PC-3 (cell line): ENCODE measurements around the gene KIFC1. TPM values are rescaled to one million over a fixed set of nuclear protein-coding genes. Genes with fewer than 3 reads are reported as not detected.
"Not testable (repeated sequence)": the region's sequence is repeated elsewhere in the genome, so short reads cannot be mapped to it uniquely, and the experiment has no call there.

Experiments
- ATAC-seq: fragments of 200-7000 bp; cut with Tn5 transposase; 2 replicates; pipeline ENCODE4 v1.9.1; 2020; ENCODE audit warnings: mild to moderate bottlenecking, moderate library complexity
- BruUV-seq: library from RNA; stranded (reverse); fragments of 400-500 nt; replicated peaks from 2 replicates; lab custom pipeline; 2021; lab: Mats Ljungman, UMichigan
- CTCF ChIA-PET: fragments of 300-600 bp; sonication (Branson Sonifier 250); formaldehyde crosslinking; loops from one replicate; lab custom pipeline; 2022; ENCODE audit warnings: antibody characterized with exemption; lab: Charles Lee
- POLR2A ChIA-PET: fragments of 300-600 bp; sonication (Branson Sonifier 250); formaldehyde crosslinking; loops from one replicate; lab custom pipeline; 2022; ENCODE audit warnings: antibody characterized with exemption; ENCODE audit not compliant: unreplicated experiment; lab: Charles Lee
- DNase-seq: peaks from one replicate; pipeline ENCODE4 v3.0.0-alpha.2; 2015
- H2AFZ ChIP-seq: fragments of 300-600 bp; sonication (generic); 2 replicates; pipeline ENCODE4 v1.6.0; 2016; ENCODE audit warnings: antibody characterized with exemption, low read length
- H3F3A ChIP-seq: fragments of 300-600 bp; sonication (generic); one replicate; pipeline ENCODE4 v1.6.0; 2017; ENCODE audit warnings: antibody characterized with exemption, low read length, control low read depth, mild to moderate bottlenecking; ENCODE audit not compliant: unreplicated experiment
- H3K27ac ChIP-seq: fragments of 300-600 bp; sonication (generic); 2 replicates; pipeline ENCODE4 v1.5.1; 2016; ENCODE audit warnings: mild to moderate bottlenecking, low read length
- H3K27me3 ChIP-seq: fragments of 300-600 bp; sonication (generic); 2 replicates; pipeline ENCODE4 v1.6.1; 2016; ENCODE audit warnings: low read length, mixed read lengths
- H3K36me3 ChIP-seq: fragments of 300-600 bp; sonication (generic); 2 replicates; pipeline ENCODE4 v1.6.1; 2016; ENCODE audit warnings: low read depth, mixed run types, low read length, mixed read lengths
- H3K4me1 ChIP-seq: fragments of 300-600 bp; sonication (generic); 2 replicates; pipeline ENCODE4 v1.5.1; 2016; ENCODE audit warnings: low read length; ENCODE audit not compliant: insufficient read depth
- H3K4me2 ChIP-seq: fragments of 300-600 bp; sonication (generic); 2 replicates; pipeline ENCODE4 v1.6.0; 2016; ENCODE audit warnings: low read length
- H3K4me3 ChIP-seq: fragments of 300-600 bp; sonication (generic); 2 replicates; pipeline ENCODE4 v1.5.1; 2016; ENCODE audit warnings: mild to moderate bottlenecking, low read length, mixed read lengths
- H3K79me2 ChIP-seq: fragments of 300-600 bp; sonication (generic); 2 replicates; pipeline ENCODE4 v1.6.1; 2017; ENCODE audit warnings: low read length, mixed read lengths
- H3K9ac ChIP-seq: fragments of 300-600 bp; sonication (generic); 2 replicates; pipeline ENCODE4 v1.6.0; 2016; ENCODE audit warnings: mild to moderate bottlenecking, low read length
- H3K9me2 ChIP-seq: fragments of 300-600 bp; sonication (generic); replicated peaks from 2 replicates; pipeline ENCODE4 v1.6.1; 2016; ENCODE audit warnings: mixed run types, low read length, mixed read lengths
- H3K9me3 ChIP-seq: fragments of 300-600 bp; sonication (generic); 2 replicates; pipeline ENCODE4 v1.6.1; 2016; ENCODE audit warnings: low read length, mixed read lengths
- H4K20me1 ChIP-seq: fragments of 300-600 bp; sonication (generic); 2 replicates; pipeline ENCODE4 v1.6.1; 2016; ENCODE audit warnings: low read length, mixed read lengths
- EZH2 ChIP-seq: fragments of 300-600 bp; sonication (generic); IDR thresholded peaks from one replicate; pipeline ENCODE4 v1.6.1; 2017; ENCODE audit warnings: antibody characterized with exemption, mild to moderate bottlenecking, low read length; ENCODE audit not compliant: unreplicated experiment
- EZH2phosphoT487 ChIP-seq: fragments of 300-600 bp; sonication (generic); IDR thresholded peaks from 2 replicates; pipeline ENCODE4 v1.6.1; 2018; ENCODE audit warnings: mild to moderate bottlenecking, antibody characterized with exemption, low read length, borderline replicate concordance
- intact Hi-C: fragments of 100-400 bp; cut with micrococcal nuclease; formaldehyde crosslinking; loops from 2 replicates; pipeline ENCODE4 v1.9.0; 2023
- total RNA-seq: library from RNA; depleted of rRNA; stranded (reverse); fragments of >200 nt; gene quantifications from 2 replicates; pipeline ENCODE4 v1.2.3, GENCODE V29; 2014
- TF ChIP-seq, protein P1 (sequence below): fragments of 300-600 bp; sonication (generic); conservative IDR thresholded peaks from 2 replicates; pipeline ENCODE4 v1.5.1; 2017; ENCODE audit warnings: antibody characterized with exemption, low read depth, mild to moderate bottlenecking, low read length

The KIFC1 gene
- total RNA-seq, 1 experiment from 2014 or later: 66.7 TPM

DNA sequence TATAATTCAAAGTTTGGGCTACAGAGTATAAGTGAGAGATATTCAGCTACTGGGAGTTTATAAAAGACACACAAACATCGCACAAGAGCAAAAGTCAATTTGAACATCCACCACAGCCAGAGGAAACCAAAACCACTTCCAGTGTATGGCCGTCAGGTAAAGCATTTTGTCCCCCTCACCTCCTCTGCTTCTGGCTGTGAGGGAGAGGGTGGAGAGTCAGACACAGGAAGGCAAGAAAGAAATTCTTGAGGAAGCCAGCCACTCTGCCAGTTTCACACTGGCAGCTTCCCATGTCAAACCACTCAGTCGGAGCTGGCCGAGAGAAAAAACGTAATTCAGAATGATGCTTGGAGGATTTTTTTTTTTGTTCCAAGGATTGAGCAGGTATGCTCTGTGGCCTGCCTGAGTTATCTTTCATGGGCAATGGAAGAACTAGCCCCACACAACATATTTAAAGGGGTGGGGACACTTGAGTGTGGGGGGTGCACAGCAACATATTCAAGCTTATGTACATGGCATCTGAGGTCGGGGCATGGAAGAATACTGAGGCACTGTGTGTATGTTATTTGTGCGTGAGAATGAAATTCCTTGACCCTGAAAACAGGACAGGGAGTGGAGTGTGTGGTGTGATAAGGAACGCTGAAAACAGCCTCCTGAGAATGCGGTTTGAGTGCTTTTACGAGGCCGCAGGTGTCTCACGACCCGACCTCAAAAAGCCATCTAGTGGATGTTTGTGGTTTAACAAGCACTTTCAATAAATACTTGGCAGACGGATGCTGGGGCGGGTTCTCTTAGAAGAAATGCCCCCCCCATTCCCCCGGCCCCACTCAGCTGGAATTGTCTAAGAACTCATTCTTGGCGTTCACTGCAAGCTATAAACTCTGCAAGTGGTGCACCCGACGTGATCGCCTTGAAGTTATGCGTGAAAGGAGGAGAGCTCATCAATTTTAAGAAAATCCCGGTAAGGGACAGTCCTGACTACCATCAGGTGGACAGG, 46.6 kb upstream of the KIFC1 start:
- intact Hi-C loops: no loop called here
- DNase-seq: peak; percentile 93
- 0 out of 2 replicates have a peak overlapping the region, but pooled peaks have one; percentile 5 for H3K27ac ChIP-seq
- H3K9ac ChIP-seq: no peak overlapping the region
- H3K9me3 ChIP-seq: no peaks in the 10 kb centered on the region
- H3K4me2 ChIP-seq: peak overlapping the region; percentile 63
- no peak for TF ChIP-seq EZH2phosphoT487
- TF ChIP-seq, protein P1, sequence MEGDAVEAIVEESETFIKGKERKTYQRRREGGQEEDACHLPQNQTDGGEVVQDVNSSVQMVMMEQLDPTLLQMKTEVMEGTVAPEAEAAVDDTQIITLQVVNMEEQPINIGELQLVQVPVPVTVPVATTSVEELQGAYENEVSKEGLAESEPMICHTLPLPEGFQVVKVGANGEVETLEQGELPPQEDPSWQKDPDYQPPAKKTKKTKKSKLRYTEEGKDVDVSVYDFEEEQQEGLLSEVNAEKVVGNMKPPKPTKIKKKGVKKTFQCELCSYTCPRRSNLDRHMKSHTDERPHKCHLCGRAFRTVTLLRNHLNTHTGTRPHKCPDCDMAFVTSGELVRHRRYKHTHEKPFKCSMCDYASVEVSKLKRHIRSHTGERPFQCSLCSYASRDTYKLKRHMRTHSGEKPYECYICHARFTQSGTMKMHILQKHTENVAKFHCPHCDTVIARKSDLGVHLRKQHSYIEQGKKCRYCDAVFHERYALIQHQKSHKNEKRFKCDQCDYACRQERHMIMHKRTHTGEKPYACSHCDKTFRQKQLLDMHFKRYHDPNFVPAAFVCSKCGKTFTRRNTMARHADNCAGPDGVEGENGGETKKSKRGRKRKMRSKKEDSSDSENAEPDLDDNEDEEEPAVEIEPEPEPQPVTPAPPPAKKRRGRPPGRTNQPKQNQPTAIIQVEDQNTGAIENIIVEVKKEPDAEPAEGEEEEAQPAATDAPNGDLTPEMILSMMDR: peak; percentile 58
- H3K4me3 ChIP-seq: peak overlapping the region; percentile 13; the same call in 1 of the 2 replicates
- peak; percentile 59 for ATAC-seq
- H3K27me3 ChIP-seq: no peaks in the 10 kb centered on the region
- H4K20me1 ChIP-seq: no peaks in the 10 kb centered on the region
- peak overlapping the region; percentile 17; the same call in 1 of the 2 replicates for H2AFZ ChIP-seq
- no TSS peak for BruUV-seq
- no peaks in the 10 kb centered on the region for H3F3A ChIP-seq
- H3K36me3 ChIP-seq: no peaks in the 10 kb centered on the region
- H3K4me1 ChIP-seq: peaks cover 5% of the 10 kb centered on the region
- POLR2A ChIA-PET: no interaction called here
- H3K9me2 ChIP-seq: no peaks in the 10 kb centered on the region
- H3K79me2 ChIP-seq: no peaks in the 10 kb centered on the region
- CTCF ChIA-PET: interaction anchor here (0.7 to 1.1 kb wide), 4 partner anchors 20 to 576 kb away, joined by 3 to 7 read pairs (median 4); no protein-coding TSS in a partner anchor

DNA sequence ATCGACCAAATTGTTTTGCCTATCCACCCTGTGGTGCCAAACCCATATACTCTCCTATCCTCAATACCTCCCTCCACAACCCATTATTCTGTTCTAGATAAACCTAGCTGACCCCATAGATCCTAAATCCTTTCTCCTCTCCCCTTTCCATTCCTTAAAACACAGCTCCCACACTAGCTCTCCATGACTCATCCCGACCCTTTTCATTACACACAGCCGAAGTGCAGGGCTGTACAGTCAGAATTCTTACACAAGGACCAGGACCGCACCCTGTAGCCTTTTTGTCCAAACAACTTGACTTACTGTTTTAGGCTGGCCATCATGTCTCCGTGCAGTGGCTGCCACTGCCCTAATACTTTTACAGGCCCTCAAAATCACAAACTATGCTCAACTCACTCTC, 44.7 kb upstream of the KIFC1 start:
- H4K20me1 ChIP-seq, H3K4me1 ChIP-seq, H3K9me2 ChIP-seq, ATAC-seq, H3K27me3 ChIP-seq, H3K4me3 ChIP-seq, H3K4me2 ChIP-seq, CTCF ChIA-PET, H3K27ac ChIP-seq, intact Hi-C loops, H2AFZ ChIP-seq, H3K9ac ChIP-seq, H3F3A ChIP-seq, H3K9me3 ChIP-seq, H3K79me2 ChIP-seq, BruUV-seq, POLR2A ChIA-PET, H3K36me3 ChIP-seq: not testable (repeated sequence)
- peak; percentile 50 for DNase-seq

DNA sequence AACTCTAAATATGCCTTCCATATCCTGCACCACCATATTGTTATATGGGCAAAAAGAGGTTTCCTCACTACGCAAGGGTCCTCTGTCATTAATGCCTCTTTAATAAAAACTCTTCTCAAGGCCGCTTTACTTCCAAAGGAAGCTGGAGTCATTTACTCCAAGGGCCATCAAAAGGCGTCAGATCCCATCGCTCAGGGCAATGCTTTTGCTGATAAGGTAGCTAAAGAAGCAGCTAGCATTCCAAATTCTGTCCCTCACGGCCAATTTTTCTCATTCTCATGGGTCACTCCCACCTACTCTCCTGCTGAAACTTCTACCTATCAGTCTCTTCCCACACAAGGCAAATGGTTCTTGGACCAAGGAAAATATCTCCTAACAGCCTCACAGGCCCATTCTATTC, 43.8 kb upstream of the KIFC1 start:
- TF ChIP-seq EZH2 (no peak), EZH2phosphoT487 (no peak)
- TF ChIP-seq, protein P1: no peak
- H3K9me2 ChIP-seq: no peaks in the 10 kb centered on the region
- DNase-seq (no peak), ATAC-seq (no peak)
- no peaks in the 10 kb centered on the region for H3F3A ChIP-seq
- H3K27me3 ChIP-seq: no peaks in the 10 kb centered on the region
- CTCF ChIA-PET: no interaction called here
- no peak overlapping the region for H3K4me2 ChIP-seq
- H3K9ac ChIP-seq: no peak overlapping the region
- H4K20me1 ChIP-seq: no peaks in the 10 kb centered on the region
- POLR2A ChIA-PET: no interaction called here
- BruUV-seq: no TSS peak
- H2AFZ ChIP-seq: no peak overlapping the region
- H3K4me3 ChIP-seq: no peak overlapping the region
- no peaks in the 10 kb centered on the region for H3K36me3 ChIP-seq
- no peak overlapping the region for H3K27ac ChIP-seq
- intact Hi-C loops: no loop called here
- H3K9me3 ChIP-seq: no peaks in the 10 kb centered on the region
- H3K79me2 ChIP-seq: no peaks in the 10 kb centered on the region
- peaks cover 5% of the 10 kb centered on the region for H3K4me1 ChIP-seq

DNA sequence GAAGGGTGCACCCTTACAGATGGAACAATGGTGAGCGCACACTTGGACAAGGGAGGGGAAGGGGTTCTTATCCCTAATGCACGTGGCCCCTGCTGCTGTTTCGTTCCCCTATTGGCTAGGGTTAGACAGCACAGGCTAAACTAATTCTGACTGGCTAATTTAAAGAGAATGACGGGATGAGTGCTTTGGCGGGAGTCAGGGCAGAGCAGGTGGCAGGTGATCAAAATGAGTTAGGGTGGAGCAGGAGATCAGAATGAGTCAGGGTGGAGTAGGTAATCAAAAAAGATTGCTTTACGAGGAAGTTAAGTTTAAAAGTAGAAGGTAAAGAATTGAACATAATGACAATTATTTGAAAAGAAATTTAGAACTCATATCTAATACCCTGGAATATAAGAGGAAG, 35.8 kb upstream of the KIFC1 start:
- DNase-seq: peak; percentile 15
- H3K79me2 ChIP-seq, H3K9me2 ChIP-seq, H3K4me2 ChIP-seq, H3K4me3 ChIP-seq, H2AFZ ChIP-seq, H3K4me1 ChIP-seq, H3K27me3 ChIP-seq, intact Hi-C loops, H3K9ac ChIP-seq, POLR2A ChIA-PET, BruUV-seq, ATAC-seq, H3K36me3 ChIP-seq, H4K20me1 ChIP-seq, H3K27ac ChIP-seq, H3F3A ChIP-seq, H3K9me3 ChIP-seq, CTCF ChIA-PET: not testable (repeated sequence)
